DOHH2 (cell line): ENCODE measurements around the gene FBXL14.

Experiments used
- H3F3A ChIP-seq: fragments of 200-600 bp; sonication (generic), shearing (Covaris generic); 2 replicates; pipeline ENCODE4 v1.6.0; 2016; ENCODE audit warnings: antibody characterized with exemption, mild to moderate bottlenecking; ENCODE audit not compliant: control insufficient read depth, insufficient read depth
- H3K27ac ChIP-seq: fragments of 200-600 bp; sonication (generic); 2 replicates; pipeline ENCODE4 v1.5.1; 2014; ENCODE audit warnings: low read depth, mild to moderate bottlenecking, low read length, moderate library complexity
- H3K27me3 ChIP-seq: fragments of 200-600 bp; sonication (generic); 2 replicates; pipeline ENCODE4 v1.6.1; 2014; ENCODE audit warnings: mild to moderate bottlenecking, low read length, mixed read lengths; ENCODE audit not compliant: control insufficient read depth
- H3K36me3 ChIP-seq: fragments of 200-600 bp; sonication (generic); 2 replicates; pipeline ENCODE4 v1.6.1; 2014; ENCODE audit warnings: mild to moderate bottlenecking, low read length, moderate library complexity, mixed read lengths; ENCODE audit not compliant: control insufficient read depth
- H3K4me1 ChIP-seq: fragments of 200-600 bp; sonication (generic); 2 replicates; pipeline ENCODE4 v1.6.1; 2014; ENCODE audit warnings: mild to moderate bottlenecking, low read length, mixed read lengths; ENCODE audit not compliant: control insufficient read depth
- H3K4me2 ChIP-seq: fragments of 200-600 bp; sonication (generic); 2 replicates; pipeline ENCODE4 v1.6.0; 2014; ENCODE audit warnings: mild to moderate bottlenecking, low read length, moderate library complexity
- H3K4me3 ChIP-seq: fragments of 200-600 bp; sonication (generic); 2 replicates; pipeline ENCODE4 v1.5.1; 2014; ENCODE audit warnings: mild to moderate bottlenecking, low read length, mixed read lengths
- H3K79me2 ChIP-seq: fragments of 200-600 bp; sonication (generic); 2 replicates; pipeline ENCODE4 v1.6.1; 2014; ENCODE audit warnings: mild to moderate bottlenecking, low read length, mixed read lengths; ENCODE audit not compliant: control insufficient read depth
- H3K9me2 ChIP-seq: fragments of 200-600 bp; sonication (generic); replicated peaks from 2 replicates; pipeline ENCODE4 v1.6.1; 2014; ENCODE audit warnings: mild to moderate bottlenecking, low read length, mixed read lengths; ENCODE audit not compliant: control insufficient read depth
- H3K9me3 ChIP-seq: fragments of 200-600 bp; sonication (generic); 2 replicates; pipeline ENCODE4 v1.6.1; 2014; ENCODE audit warnings: antibody characterized with exemption, low read length, mixed read lengths; ENCODE audit not compliant: control insufficient read depth, insufficient read depth
- H4K20me1 ChIP-seq: fragments of 200-600 bp; sonication (generic); 2 replicates; pipeline ENCODE4 v1.6.0; 2014; ENCODE audit warnings: low read depth, mild to moderate bottlenecking, antibody characterized with exemption, low read length, moderate library complexity; ENCODE audit not compliant: control insufficient read depth, insufficient read depth
- CTCF ChIP-seq: fragments of 200-600 bp; sonication (generic); IDR thresholded peaks from one replicate; pipeline ENCODE4 v1.5.1; 2014; ENCODE audit warnings: antibody characterized with exemption, mild to moderate bottlenecking, low read depth, low read length; ENCODE audit not compliant: poor library complexity, severe bottlenecking
- EZH2phosphoT487 ChIP-seq: fragments of 200-600 bp; sonication (generic); IDR thresholded peaks from 2 replicates; pipeline ENCODE4 v1.6.1; 2017; ENCODE audit warnings: borderline replicate concordance, mild to moderate bottlenecking, antibody characterized with exemption, low read length, moderate library complexity, mixed read lengths

The FBXL14 gene

GRCh38 chr12:1594261-1595025, at the start of gene FBXL14:
Gene FBXL14, minus strand, starts transcription at chr12:1594581. Its CDS starts 515 bp downstream, at chr12:1594066.
- peak within 1 kb of the TSS; percentile 88 for H3K4me3 ChIP-seq
- peaks cover 44% of the 10 kb centered on the region for H3K4me1 ChIP-seq
- peaks cover 27% of the 10 kb centered on the region for H4K20me1 ChIP-seq
- H3K9me3 ChIP-seq, result no peaks in the 10 kb centered on the region
- H3K79me2 ChIP-seq, result peaks cover 45% of the 10 kb centered on the region
- H3K36me3 ChIP-seq, result peaks cover 38% of the 10 kb centered on the region
- no peak for TF ChIP-seq CTCF
- TF ChIP-seq EZH2phosphoT487, result no peak
- no peaks in the 10 kb centered on the region for H3K27me3 ChIP-seq
- H3K9me2 ChIP-seq, result no peaks in the 10 kb centered on the region
- peaks cover 4% of the 10 kb centered on the region; the same call in 1 of the 2 replicates for H3F3A ChIP-seq
- H3K27ac ChIP-seq, result peak within 1 kb of the TSS; percentile 70
- peak within 1 kb of the TSS; percentile 96 for H3K4me2 ChIP-seq

GRCh38 chr12:1643905-1644533, 49.6 kb upstream of the FBXL14 start:
- H3K27me3 ChIP-seq, result peaks cover 9% of the 10 kb centered on the region
- no peaks in the 10 kb centered on the region for H3F3A ChIP-seq
- no peak for TF ChIP-seq EZH2phosphoT487
- TF ChIP-seq CTCF, result no peak
- H3K9me3 ChIP-seq, result no peaks in the 10 kb centered on the region
- no peaks in the 10 kb centered on the region for H3K79me2 ChIP-seq
- no peak overlapping the region for H3K4me2 ChIP-seq
- H3K9me2 ChIP-seq, result no peaks in the 10 kb centered on the region
- no peaks in the 10 kb centered on the region for H3K36me3 ChIP-seq
- H3K4me3 ChIP-seq, result no peak overlapping the region
- peaks cover 8% of the 10 kb centered on the region for H3K4me1 ChIP-seq
- H4K20me1 ChIP-seq, result no peaks in the 10 kb centered on the region
- H3K27ac ChIP-seq, result no peak overlapping the region

DNA sequence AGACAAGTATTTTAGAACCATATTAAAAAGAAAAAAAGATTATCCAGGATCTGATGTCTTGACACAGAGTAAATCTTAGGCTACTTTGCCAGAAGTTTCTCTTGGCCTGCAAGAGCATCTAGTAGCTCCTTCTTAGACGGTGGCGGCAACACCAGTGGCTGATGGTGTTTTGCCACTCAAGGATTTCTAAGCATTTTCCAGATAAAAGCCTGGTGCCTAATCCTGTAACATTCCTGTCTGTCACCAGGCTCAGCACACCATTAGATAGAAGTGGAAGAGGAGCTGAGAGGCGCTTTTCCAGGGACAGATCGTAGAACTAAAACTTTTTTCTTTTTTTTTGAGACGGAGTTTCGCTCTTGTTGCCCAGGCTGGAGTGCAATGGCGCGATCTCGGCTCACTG, 48.7 kb upstream of the FBXL14 start:
- no peak for TF ChIP-seq EZH2phosphoT487
- no peak for TF ChIP-seq CTCF
- H3K27ac ChIP-seq, result no peak overlapping the region

More for the DNA sequence above, 48.7 kb upstream of the FBXL14 start:
- Histone ChIP-seq H4K20me1 (no peaks in the 10 kb centered on the region), H3F3A (no peaks in the 10 kb centered on the region), H3K79me2 (no peaks in the 10 kb centered on the region), H3K4me3 (no peak overlapping the region), H3K4me1 (peaks cover 8% of the 10 kb centered on the region), H3K9me3 (no peaks in the 10 kb centered on the region), H3K4me2 (no peak overlapping the region), H3K27me3 (no peaks in the 10 kb centered on the region), H3K9me2 (no peaks in the 10 kb centered on the region), H3K36me3 (no peaks in the 10 kb centered on the region)
